ENCODE data around the gene IL1F10. TPM values are rescaled to one million over a fixed set of nuclear protein-coding genes. Genes with fewer than 3 reads are reported as not detected.

Gene IL1F10
- total RNA-seq, 2 donors from 2014 or later, result not detected

DNA sequence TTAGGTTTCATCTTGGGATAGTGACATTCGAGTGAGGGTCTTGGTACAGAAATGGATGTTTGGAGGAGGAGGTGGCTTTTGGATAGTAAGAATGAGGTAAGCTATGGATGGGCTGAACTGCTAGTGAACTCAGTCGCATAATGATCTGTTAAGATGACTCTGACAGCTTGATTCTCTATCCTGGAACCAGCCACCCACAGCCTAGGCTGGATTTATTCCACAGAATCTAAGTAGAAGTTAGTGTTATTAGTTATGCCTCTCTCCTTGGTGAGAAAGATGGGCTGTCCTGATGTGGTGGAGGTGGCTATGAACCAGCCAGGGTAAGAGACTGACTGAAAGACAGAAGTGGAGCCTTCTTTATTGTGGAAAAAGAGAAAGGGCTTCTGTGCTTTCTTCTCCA lies 40.1 kb upstream of the IL1F10 start:
- no peaks in the 10 kb centered on the region for H3K4me1 ChIP-seq (ENCODE audit: control insufficient read depth in 1 of 2, low read depth in 2 of 2)
- DNase-seq (ENCODE audit: low spot score) (no peak), ATAC-seq (ENCODE audit: insufficient number of reproducible peaks, low FRiP score, low read depth) (no peak)
- no peak overlapping the region for H3K27ac ChIP-seq
- H3K36me3 ChIP-seq, result no peaks in the 10 kb centered on the region
- no peak for TF ChIP-seq CTCF (IDR thresholded peaks at IDR 0.05)
- H3K4me3 ChIP-seq, result no peak overlapping the region
- no peaks in the 10 kb centered on the region for H3K27me3 ChIP-seq (replicated peaks; ENCODE audit: insufficient read depth)
- no peaks in the 10 kb centered on the region for H3K9me3 ChIP-seq

GRCh38 chr2:113028112-113028511 lies 39.7 kb upstream of the IL1F10 start:
- DNase-seq (ENCODE audit: low spot score) (no peak), ATAC-seq (ENCODE audit: insufficient number of reproducible peaks, low FRiP score, low read depth) (no peak)
- Histone ChIP-seq H3K27me3 (replicated peaks; ENCODE audit: insufficient read depth) (no peaks in the 10 kb centered on the region), H3K36me3 (no peaks in the 10 kb centered on the region), H3K4me3 (no peak overlapping the region), H3K27ac (no peak overlapping the region), H3K4me1 (ENCODE audit: control insufficient read depth in 1 of 2, low read depth in 2 of 2) (no peaks in the 10 kb centered on the region), H3K9me3 (no peaks in the 10 kb centered on the region)
- TF ChIP-seq CTCF (IDR thresholded peaks at IDR 0.05), result no peak

DNA sequence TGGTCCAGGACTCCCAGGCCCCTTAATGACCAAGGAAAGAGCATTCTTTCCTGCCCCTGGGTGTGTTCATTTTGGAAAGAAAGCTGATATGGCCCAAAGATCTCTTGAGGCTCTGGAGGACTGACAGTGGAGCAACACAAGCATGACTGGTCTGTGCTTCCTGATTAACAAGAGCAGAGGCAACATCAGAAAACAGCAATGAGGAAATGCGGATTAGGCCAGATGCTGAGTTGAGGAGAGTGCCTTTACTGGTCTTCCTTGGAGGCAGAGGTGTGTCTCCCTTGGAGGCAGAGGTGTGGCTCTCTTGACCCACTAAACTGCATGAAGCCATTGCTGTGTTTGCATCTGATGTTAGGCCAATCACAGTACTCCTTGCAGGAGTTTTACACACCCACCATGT lies 35.0 kb upstream of the IL1F10 start:
- H3K27me3 ChIP-seq (replicated peaks; ENCODE audit: insufficient read depth), result no peaks in the 10 kb centered on the region
- no peaks in the 10 kb centered on the region for H3K9me3 ChIP-seq
- no peak overlapping the region for H3K27ac ChIP-seq
- DNase-seq (ENCODE audit: low spot score), result no peak
- no peaks in the 10 kb centered on the region for H3K4me1 ChIP-seq (ENCODE audit: control insufficient read depth in 1 of 2, low read depth in 2 of 2)
- H3K36me3 ChIP-seq, result no peaks in the 10 kb centered on the region
- H3K4me3 ChIP-seq, result no peak overlapping the region
- no peak for TF ChIP-seq CTCF (IDR thresholded peaks at IDR 0.05)
- no peak for ATAC-seq (ENCODE audit: insufficient number of reproducible peaks, low FRiP score, low read depth)

GRCh38 chr2:113034016-113034415 lies 33.8 kb upstream of the IL1F10 start:
- no peaks in the 10 kb centered on the region for H3K4me1 ChIP-seq (ENCODE audit: control insufficient read depth in 1 of 2, low read depth in 2 of 2)
- no peaks in the 10 kb centered on the region for H3K9me3 ChIP-seq
- TF ChIP-seq CTCF (IDR thresholded peaks at IDR 0.05), result no peak
- DNase-seq (ENCODE audit: low spot score), result no peak
- no peaks in the 10 kb centered on the region for H3K36me3 ChIP-seq
- no peaks in the 10 kb centered on the region for H3K27me3 ChIP-seq (replicated peaks; ENCODE audit: insufficient read depth)
- H3K4me3 ChIP-seq, result no peak overlapping the region
- no peak for ATAC-seq (ENCODE audit: insufficient number of reproducible peaks, low FRiP score, low read depth)
- H3K27ac ChIP-seq, result no peak overlapping the region

GRCh38 chr2:113036763-113037162 lies 31.0 kb upstream of the IL1F10 start:
- Histone ChIP-seq H3K36me3 (no peaks in the 10 kb centered on the region), H3K4me1 (ENCODE audit: control insufficient read depth in 1 of 2, low read depth in 2 of 2) (no peaks in the 10 kb centered on the region), H3K27ac (no peak overlapping the region), H3K9me3 (no peaks in the 10 kb centered on the region), H3K27me3 (replicated peaks; ENCODE audit: insufficient read depth) (no peaks in the 10 kb centered on the region), H3K4me3 (no peak overlapping the region)
- DNase-seq (ENCODE audit: low spot score), result no peak
- ATAC-seq (ENCODE audit: insufficient number of reproducible peaks, low FRiP score, low read depth), result no peak
- TF ChIP-seq CTCF (IDR thresholded peaks at IDR 0.05), result no peak
